ENCODE results near the gene YIF1B. TPM values are rescaled to one million over a fixed set of nuclear protein-coding genes. Genes with fewer than 3 reads are reported as not detected.

Gene YIF1B
- total and polyA plus RNA-seq, 2 donors (not counting 1 experiment from before 2014, with no cell fraction given): 31.6 to 58.3 TPM

GRCh38 chr19:38277969-38278680, 37.6 kb downstream of the YIF1B start:
- H4K20me1 ChIP-seq (ENCODE audit: control insufficient read depth, insufficient read depth, low read length, poor library complexity, severe bottlenecking): peaks cover 11% of the 10 kb centered on the region
- TF ChIP-seq EZH2 (IDR thresholded peaks at IDR 0.05; ENCODE audit: borderline replicate concordance, insufficient read depth, low read depth, low read length, poor library complexity, severe bottlenecking) (no peak), CTCF (IDR thresholded peaks at IDR 0.05) (no peak)
- H3K36me3 ChIP-seq (replicated peaks in 1 of 2; ENCODE audit: control extremely low read depth in 1 of 2, control insufficient read depth in 1 of 2, extremely low read depth in 1 of 2, insufficient read depth in 2 of 2, low read length in 1 of 2): peaks cover 4 to 6% of the 10 kb centered on the region in 2 experiments
- CTCF ChIA-PET: interaction anchor here (1.5 kb wide), 1 partner anchor 13 kb away, joined by 3 read pairs; no protein-coding TSS in a partner anchor
- intact Hi-C loops (cut with micrococcal nuclease): no loop called here
- WGBS (ENCODE audit: insufficient coverage): 93% methylated on average over 6 of the region's 9 CpGs
- POLR2A ChIA-PET: no interaction called here
- H3K79me2 ChIP-seq (ENCODE audit: control insufficient read depth, insufficient read depth, low read length): peaks cover 42% of the 10 kb centered on the region
- DNase-seq: no peak
- no peak overlapping the region for H3K27ac ChIP-seq (ENCODE audit: low read length in 2 of 2)
- no peak overlapping the region for H3K27ac Mint-ChIP-seq
- H3K9ac ChIP-seq (ENCODE audit: low read length): no peak overlapping the region
- no peak overlapping the region for H3K4me3 Mint-ChIP-seq
- no peak for ATAC-seq (ENCODE audit: low read depth)
- peaks cover 14% of the 10 kb centered on the region for H3K4me1 Mint-ChIP-seq
- H3K27me3 ChIP-seq (replicated peaks in 1 of 4; ENCODE audit: control extremely low read depth in 1 of 4, control insufficient read depth in 3 of 4, insufficient read depth in 4 of 4, low read length in 3 of 4): no peaks in the 10 kb centered on the region
- no peak overlapping the region for H3K4me3 ChIP-seq (ENCODE audit: control extremely low read depth in 1 of 5, extremely low read depth in 1 of 5, insufficient read depth in 1 of 5, low read depth in 2 of 5, low read length in 4 of 5)
- no peak overlapping the region for H2AFZ ChIP-seq (ENCODE audit: insufficient read depth, low read depth, low read length, poor library complexity, severe bottlenecking)
- no peaks in the 10 kb centered on the region for H3K4me1 ChIP-seq (ENCODE audit: control insufficient read depth in 2 of 2, insufficient read depth in 2 of 2, low read length in 2 of 2)
- H3K9me3 ChIP-seq (ENCODE audit: control extremely low read depth in 1 of 3, control insufficient read depth in 2 of 3, insufficient read depth in 1 of 3, low read length in 2 of 3): no peaks in the 10 kb centered on the region
- no peaks in the 10 kb centered on the region for H3K27me3 Mint-ChIP-seq
- H3K9me3 Mint-ChIP-seq (ENCODE audit: insufficient read depth): no peaks in the 10 kb centered on the region
- H3K4me2 ChIP-seq (replicated peaks; ENCODE audit: low read depth, low read length, poor library complexity, severe bottlenecking): no peak overlapping the region

DNA sequence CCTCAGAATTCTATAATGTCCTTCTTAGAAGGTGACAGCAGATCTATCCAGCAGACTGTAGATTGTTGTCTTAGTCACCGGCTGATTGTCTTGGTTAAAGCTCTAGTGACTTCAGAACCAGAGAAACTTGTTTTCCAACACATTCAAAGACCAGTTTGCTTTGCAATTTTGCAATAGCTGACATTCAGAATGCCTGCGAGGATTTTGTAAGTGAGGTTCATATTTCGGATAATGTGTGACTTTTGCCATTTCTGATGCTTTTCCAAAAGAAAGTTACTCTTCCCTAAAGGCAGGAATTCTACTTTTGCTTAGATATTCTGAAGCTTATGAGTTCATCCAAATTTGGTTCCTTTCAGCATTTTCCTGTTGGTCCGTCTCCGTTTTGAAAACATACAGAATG, 38.2 kb downstream of the YIF1B start:
- DNase-seq (no peak), ATAC-seq (ENCODE audit: low read depth) (no peak)
- ChIA-PET CTCF (interaction anchor here (1.5 kb wide), 1 partner anchor 12 kb away, joined by 3 read pairs; no protein-coding TSS in a partner anchor), POLR2A (no interaction called here)
- no peaks in the 10 kb centered on the region for H3K9me3 Mint-ChIP-seq (ENCODE audit: insufficient read depth)
- H4K20me1 ChIP-seq (ENCODE audit: control insufficient read depth, insufficient read depth, low read length, poor library complexity, severe bottlenecking): peaks cover 10% of the 10 kb centered on the region
- no peak overlapping the region for H3K9ac ChIP-seq (ENCODE audit: low read length)
- H3K79me2 ChIP-seq (ENCODE audit: control insufficient read depth, insufficient read depth, low read length): peaks cover 42% of the 10 kb centered on the region
- TF ChIP-seq CTCF (IDR thresholded peaks at IDR 0.05) (no peak), EZH2 (IDR thresholded peaks at IDR 0.05; ENCODE audit: borderline replicate concordance, insufficient read depth, low read depth, low read length, poor library complexity, severe bottlenecking) (no peak)
- no peak overlapping the region for H2AFZ ChIP-seq (ENCODE audit: insufficient read depth, low read depth, low read length, poor library complexity, severe bottlenecking)
- intact Hi-C loops (cut with micrococcal nuclease): no loop called here
- no peak overlapping the region for H3K4me2 ChIP-seq (replicated peaks; ENCODE audit: low read depth, low read length, poor library complexity, severe bottlenecking)
- no peaks in the 10 kb centered on the region for H3K27me3 ChIP-seq (replicated peaks in 1 of 4; ENCODE audit: control extremely low read depth in 1 of 4, control insufficient read depth in 3 of 4, insufficient read depth in 4 of 4, low read length in 3 of 4)
- WGBS (ENCODE audit: insufficient coverage): 100% methylated on average over 2 of the region's 5 CpGs
- peaks cover 13% of the 10 kb centered on the region for H3K4me1 Mint-ChIP-seq
- no peak overlapping the region for H3K27ac Mint-ChIP-seq
- H3K27ac ChIP-seq (ENCODE audit: low read length in 2 of 2): no peak overlapping the region
- H3K9me3 ChIP-seq (ENCODE audit: control extremely low read depth in 1 of 3, control insufficient read depth in 2 of 3, insufficient read depth in 1 of 3, low read length in 2 of 3): no peaks in the 10 kb centered on the region
- no peak overlapping the region for H3K4me3 ChIP-seq (ENCODE audit: control extremely low read depth in 1 of 5, extremely low read depth in 1 of 5, insufficient read depth in 1 of 5, low read depth in 2 of 5, low read length in 4 of 5)
- H3K4me1 ChIP-seq (ENCODE audit: control insufficient read depth in 2 of 2, insufficient read depth in 2 of 2, low read length in 2 of 2): no peaks in the 10 kb centered on the region
- peaks cover 4 to 6% of the 10 kb centered on the region in 2 experiments for H3K36me3 ChIP-seq (replicated peaks in 1 of 2; ENCODE audit: control extremely low read depth in 1 of 2, control insufficient read depth in 1 of 2, extremely low read depth in 1 of 2, insufficient read depth in 2 of 2, low read length in 1 of 2)
- H3K27me3 Mint-ChIP-seq: no peaks in the 10 kb centered on the region
- no peak overlapping the region for H3K4me3 Mint-ChIP-seq

Data from B cell (primary cell).